ENCODE data around the gene NAB2. TPM values are rescaled to one million over a fixed set of nuclear protein-coding genes. Genes with fewer than 3 reads are reported as not detected.
"Not testable (repeated sequence)": the region's sequence is repeated elsewhere in the genome, so short reads cannot be mapped to it uniquely, and the experiment has no call there.

The NAB2 gene
- total RNA-seq, 2 experiments from 2014 or later, result 47.2 to 48.0 TPM

DNA sequence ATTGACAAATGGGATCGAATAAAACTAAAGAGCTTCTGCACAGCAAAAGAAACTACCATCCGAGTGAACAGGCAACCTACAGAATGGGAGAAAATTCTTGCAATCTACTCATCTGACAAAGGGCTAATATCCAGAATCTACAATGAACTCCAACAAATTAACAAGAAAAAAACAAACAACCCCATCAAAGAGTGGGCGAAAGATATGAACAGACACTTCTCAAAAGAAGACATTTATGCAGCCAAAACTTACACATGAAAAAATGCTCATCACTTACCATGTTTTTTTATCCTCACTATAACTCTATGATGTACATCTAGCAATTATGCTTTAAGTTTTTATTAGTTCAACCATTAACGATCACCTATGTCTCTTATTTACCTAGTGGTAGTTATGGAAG lies 35.0 kb upstream of the NAB2 start:
- DNase-seq, H3K9me3 Mint-ChIP-seq, H3K4me3 Mint-ChIP-seq, H3K27ac Mint-ChIP-seq, H3K27me3 Mint-ChIP-seq: not testable (repeated sequence)
- H3K4me1 Mint-ChIP-seq, result peaks cover 32% of the 10 kb centered on the region
- peaks cover 40% of the 10 kb centered on the region for H3K36me3 Mint-ChIP-seq

DNA sequence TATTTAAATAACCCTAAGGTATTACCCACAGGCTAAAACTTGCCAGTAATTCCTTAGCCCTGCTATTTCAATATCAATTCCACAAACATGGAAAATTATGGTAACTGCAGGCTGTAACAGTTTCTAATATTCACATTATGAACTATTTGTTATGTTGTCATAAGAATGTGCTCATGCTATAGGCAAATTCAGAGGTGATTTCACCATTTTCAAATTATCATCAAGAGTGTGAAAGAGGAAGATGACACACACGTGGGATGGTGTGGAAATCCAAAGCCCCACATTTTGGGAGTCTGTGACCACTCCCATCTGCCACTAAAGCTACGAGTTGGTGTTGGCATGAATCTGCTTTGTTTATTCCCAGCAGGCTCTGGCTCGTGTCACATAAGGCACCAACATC lies 33.1 kb upstream of the NAB2 start:
- no peak for DNase-seq
- Mint-ChIP-seq H3K9me3 (no peaks in the 10 kb centered on the region), H3K36me3 (peaks cover 52% of the 10 kb centered on the region), H3K27ac (peak overlapping the region; percentile 54), H3K27me3 (no peaks in the 10 kb centered on the region), H3K4me1 (peaks cover 36% of the 10 kb centered on the region), H3K4me3 (no peak overlapping the region)

DNA sequence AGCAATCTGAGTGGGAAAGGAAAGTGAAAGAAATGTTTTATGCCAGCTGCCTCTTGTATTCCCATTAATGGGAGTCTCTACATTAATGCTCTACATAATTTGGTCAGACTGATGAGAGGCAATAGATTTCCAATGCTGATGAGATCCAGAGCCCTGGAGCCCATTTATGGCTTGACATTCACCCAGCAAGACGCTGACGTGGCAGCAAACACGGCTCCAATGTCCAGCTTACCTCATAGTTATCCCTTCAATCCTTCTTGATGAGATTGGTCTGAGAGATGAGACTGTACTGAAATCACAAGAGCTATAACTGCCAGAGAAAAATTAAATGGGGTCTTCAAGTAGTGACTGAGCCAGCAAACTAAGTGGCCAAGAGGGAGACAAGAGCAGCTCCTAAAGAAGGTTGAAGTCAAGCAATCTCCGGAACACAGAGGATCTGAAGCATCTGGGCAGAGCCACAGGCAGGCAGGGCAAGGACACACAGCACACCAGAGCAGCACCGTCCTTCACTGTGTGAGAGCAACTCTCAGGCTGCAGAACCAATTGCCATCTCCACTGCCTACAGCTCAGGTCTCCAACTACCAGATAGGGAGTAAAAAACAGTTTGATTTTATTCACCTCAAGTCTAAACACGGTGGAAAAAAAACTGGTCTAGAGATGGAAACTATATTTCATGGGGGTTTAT lies 31.7 kb upstream of the NAB2 start:
- no peaks in the 10 kb centered on the region for H3K9me3 Mint-ChIP-seq
- no peak for DNase-seq
- H3K4me1 Mint-ChIP-seq, result peaks cover 32% of the 10 kb centered on the region
- peak overlapping the region; percentile 48 for H3K27ac Mint-ChIP-seq
- H3K27me3 Mint-ChIP-seq, result no peaks in the 10 kb centered on the region
- no peak overlapping the region for H3K4me3 Mint-ChIP-seq
- H3K36me3 Mint-ChIP-seq, result peaks cover 58% of the 10 kb centered on the region

DNA sequence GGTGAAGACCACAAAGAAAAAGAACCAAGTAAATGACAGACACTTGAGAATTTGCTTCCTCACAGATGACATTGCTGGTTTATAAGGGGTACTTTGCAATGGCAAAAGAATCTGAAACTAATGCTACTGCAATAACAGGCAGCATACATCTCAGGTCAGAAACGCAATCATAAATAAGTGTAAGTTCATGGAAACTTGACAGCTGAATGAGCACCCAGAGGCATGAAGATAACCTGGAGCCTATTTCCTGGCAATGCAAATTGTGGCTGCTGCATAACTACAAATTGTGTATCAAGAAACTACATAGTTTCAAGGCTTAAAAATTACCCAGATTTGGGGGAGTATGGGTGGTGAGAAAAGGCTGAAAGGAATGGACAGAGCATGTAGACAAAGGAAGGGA lies 30.5 kb upstream of the NAB2 start:
- Mint-ChIP-seq H3K4me3 (no peak overlapping the region), H3K4me1 (peaks cover 39% of the 10 kb centered on the region), H3K27me3 (no peaks in the 10 kb centered on the region)

DNA sequence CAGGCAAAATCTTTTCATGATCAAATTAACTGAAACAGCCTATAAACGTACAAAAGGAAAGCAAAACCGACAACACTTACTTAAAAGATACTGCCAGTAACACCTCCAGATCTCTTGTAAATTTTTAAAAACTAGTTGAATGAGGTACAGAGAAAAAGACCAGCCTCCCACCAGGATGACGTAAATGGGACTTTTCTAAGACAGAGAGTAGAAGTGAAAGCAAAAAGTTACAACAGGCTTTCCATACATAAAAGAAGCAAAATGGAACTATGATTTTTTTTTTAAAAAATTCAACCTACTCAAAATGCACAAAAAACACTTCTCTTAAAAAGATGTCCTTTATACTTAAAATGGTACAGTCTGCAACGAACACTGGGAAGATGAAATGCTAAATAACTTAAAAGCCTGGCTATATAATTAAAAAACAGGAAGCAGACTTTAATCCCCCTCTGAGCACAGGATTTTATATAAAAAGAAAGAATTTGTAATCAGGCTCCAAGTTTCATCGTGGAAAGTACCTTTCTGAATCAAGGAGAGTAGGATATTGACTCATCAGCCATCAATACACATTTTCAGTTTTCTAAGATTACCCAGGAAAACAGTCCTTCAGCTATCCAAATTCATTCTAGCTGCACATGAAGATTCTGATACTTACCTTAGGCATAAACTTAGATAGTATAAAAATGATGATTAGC lies 24.8 kb upstream of the NAB2 start:
- no peaks in the 10 kb centered on the region for H3K27me3 Mint-ChIP-seq
- peaks cover 64% of the 10 kb centered on the region for H3K4me1 Mint-ChIP-seq
- H3K4me3 Mint-ChIP-seq, result peak overlapping the region; percentile 62
- DNase-seq, result peak; percentile 51
- H3K9me3 Mint-ChIP-seq, result peaks cover 6% of the 10 kb centered on the region
- H3K36me3 Mint-ChIP-seq, result peaks cover 70% of the 10 kb centered on the region
- H3K27ac Mint-ChIP-seq, result peak overlapping the region; percentile 94

More for the DNA sequence above, 30.5 kb upstream of the NAB2 start:
- peaks cover 60% of the 10 kb centered on the region for H3K36me3 Mint-ChIP-seq
- peak overlapping the region; percentile 3 for H3K27ac Mint-ChIP-seq
- H3K9me3 Mint-ChIP-seq, result no peaks in the 10 kb centered on the region
- no peak for DNase-seq

DNA sequence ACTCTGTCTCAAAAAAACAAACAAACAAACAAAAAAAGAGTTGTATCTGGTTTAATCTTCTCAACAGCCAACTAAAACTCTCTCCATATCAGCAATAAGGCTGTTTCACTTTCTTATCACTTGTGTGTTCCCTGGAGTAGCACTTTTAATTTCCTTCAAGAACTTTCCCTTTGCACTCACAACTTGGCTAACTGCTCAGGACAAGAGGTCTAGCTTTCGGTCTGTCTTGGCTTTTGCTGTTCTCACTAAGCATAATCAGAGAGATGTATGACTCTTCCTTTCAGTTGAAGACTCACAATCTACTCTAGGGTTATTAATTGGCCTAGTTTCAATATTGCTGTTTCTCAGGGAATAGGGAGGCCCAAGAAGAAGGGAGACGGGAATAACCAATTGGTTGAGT lies 22.7 kb upstream of the NAB2 start:
- peaks cover 76% of the 10 kb centered on the region for H3K4me1 Mint-ChIP-seq

DNA sequence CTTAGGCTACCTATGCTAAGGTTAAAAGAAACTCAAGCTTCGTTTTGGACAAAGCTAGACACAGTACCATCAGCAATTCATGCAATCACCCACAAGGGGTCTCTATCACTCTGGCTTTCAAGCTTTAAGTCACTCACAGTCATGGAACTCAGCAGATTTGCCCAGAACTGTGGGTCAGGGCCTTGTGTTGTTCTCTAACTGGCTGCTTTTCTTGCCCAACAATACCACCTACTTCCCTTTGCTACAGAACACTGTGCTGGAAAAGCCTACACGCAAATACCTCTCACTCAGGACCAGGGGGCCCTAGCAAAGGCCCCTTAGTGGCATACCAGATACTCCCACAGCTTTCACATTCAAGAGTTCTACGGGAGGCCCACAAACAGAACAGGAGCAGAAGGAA lies 19.4 kb upstream of the NAB2 start:
- peaks cover 71% of the 10 kb centered on the region for H3K4me1 Mint-ChIP-seq

More for the DNA sequence above, 22.7 kb upstream of the NAB2 start:
- H3K27ac Mint-ChIP-seq, result peak overlapping the region; percentile 93
- H3K4me3 Mint-ChIP-seq, result peak overlapping the region; percentile 56
- H3K36me3 Mint-ChIP-seq, result peaks cover 71% of the 10 kb centered on the region
- peaks cover 6% of the 10 kb centered on the region for H3K9me3 Mint-ChIP-seq
- no peak for DNase-seq
- H3K27me3 Mint-ChIP-seq, result no peaks in the 10 kb centered on the region

DNA sequence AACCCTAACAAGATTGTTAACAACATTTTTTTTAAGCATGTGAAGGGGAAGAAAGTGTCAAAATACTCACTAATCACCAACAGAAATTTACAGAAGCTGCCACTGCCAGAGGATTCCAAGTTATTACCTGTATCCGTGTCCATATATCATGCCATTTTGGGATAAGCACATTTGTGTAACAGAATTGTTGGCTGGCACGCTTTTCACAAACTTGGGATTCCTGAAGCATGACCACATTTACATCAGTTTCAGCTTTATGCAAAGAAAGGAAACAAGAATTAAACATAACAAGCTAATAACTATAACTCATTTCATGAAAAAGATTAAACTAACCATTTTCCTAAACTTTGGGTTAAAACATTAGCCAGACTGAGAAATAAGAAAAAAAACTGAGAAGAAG lies 16.3 kb upstream of the NAB2 start:
- Mint-ChIP-seq H3K4me1 (peaks cover 49% of the 10 kb centered on the region), H3K9me3 (peaks cover 1% of the 10 kb centered on the region), H3K4me3 (no peak overlapping the region), H3K27ac (no peak overlapping the region), H3K27me3 (no peaks in the 10 kb centered on the region), H3K36me3 (peaks cover 60% of the 10 kb centered on the region)
- DNase-seq, result no peak

More for the DNA sequence above, 19.4 kb upstream of the NAB2 start:
- DNase-seq, result peak; percentile 44
- peaks cover 6% of the 10 kb centered on the region for H3K9me3 Mint-ChIP-seq
- no peaks in the 10 kb centered on the region for H3K27me3 Mint-ChIP-seq
- H3K27ac Mint-ChIP-seq, result peak overlapping the region; percentile 90
- H3K4me3 Mint-ChIP-seq, result peak overlapping the region; percentile 69
- peaks cover 67% of the 10 kb centered on the region for H3K36me3 Mint-ChIP-seq

DNA sequence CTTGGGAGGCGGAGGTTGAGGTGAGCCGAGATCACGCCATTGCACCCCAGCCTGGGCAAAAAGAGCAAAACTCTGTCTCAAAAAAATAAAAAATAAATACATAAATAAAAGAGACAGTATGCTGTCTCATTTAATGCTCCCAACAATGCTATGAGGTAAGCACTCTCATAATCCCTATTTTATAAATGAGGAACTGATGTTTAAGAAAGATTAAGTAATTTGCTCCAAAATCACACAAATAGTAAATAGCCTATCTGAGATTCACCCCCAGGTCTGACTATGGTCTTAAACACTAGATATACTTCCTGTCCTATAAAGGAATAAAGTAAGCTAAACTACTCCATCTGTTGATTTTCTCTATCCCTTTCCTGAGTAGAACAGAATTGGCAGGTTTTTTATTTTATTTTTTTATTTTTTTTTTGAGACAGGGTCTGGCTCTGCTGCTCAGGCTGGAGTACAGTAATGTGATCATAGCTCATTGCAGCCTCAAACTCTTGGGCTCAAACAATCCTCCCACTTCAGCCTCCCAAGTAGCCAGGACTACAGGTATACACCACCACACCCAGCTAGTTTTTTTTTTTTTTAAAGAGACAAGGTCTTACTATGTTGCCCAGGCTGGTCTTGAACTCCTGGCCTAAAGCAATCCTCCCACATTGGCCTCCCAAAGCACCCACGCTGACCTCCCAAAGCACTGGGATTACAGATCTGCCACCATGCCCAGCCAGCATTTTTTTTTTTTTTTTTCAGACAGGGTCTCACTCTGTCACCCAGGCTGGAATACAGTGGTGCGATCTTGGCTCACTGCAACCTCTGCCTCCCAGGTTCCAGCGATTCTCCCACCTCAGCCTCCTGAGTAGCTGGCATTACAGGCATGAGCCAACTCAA lies 15.1 kb upstream of the NAB2 start:
- not testable (repeated sequence) for H3K27me3 Mint-ChIP-seq, DNase-seq, H3K4me3 Mint-ChIP-seq, H3K9me3 Mint-ChIP-seq
- H3K27ac Mint-ChIP-seq, result peak overlapping the region; percentile 42
- H3K36me3 Mint-ChIP-seq, result peaks cover 51% of the 10 kb centered on the region
- H3K4me1 Mint-ChIP-seq, result peaks cover 39% of the 10 kb centered on the region

DNA sequence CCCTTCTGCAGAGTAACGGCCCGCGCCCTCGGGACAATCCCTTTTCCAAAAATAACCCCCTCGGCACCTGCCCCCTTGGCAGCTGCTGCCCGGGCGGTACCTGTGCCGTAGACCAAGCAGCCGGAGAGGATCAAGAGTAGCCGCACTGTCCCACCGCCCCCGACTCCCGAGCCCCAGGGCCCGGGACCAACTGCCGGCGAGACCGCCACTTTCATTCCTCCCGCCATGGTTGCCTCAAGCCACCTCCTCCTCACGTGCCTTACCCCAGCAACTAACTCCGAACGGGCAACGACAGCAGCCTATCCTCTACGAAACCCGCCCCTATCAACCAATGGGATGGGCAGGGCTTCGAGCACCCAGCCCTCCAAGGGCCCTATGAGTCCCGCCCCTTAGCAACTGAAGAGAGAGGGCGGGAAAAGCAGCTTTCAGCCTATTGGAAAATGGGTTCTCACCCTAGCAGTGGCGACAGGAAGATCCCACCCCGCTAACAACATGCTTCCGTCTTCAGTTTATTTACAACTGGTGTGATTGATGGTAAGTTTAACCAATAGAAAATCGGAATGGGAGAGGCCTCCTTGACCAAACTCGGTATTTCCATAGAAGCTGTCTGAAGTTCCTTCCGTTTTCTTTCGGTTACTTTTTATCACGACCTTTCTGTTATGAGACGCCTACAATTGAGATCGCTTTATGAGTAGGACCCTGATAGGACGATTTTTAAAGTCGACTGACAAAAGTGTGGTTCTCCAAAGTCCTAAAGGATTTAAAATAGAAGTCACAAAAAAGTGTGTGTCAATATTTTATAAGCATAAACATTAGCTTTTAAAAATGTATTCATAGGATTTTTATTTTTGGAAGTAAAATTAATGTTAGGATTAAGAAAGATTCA lies 10.2 kb upstream of the NAB2 start, which contains the start of gene NEMP1:
Gene NEMP1, minus strand, starts transcription at position 273 of the 886 bp plus-strand sequence. Its CDS starts 46 bp downstream, at position 227.
- Mint-ChIP-seq H3K9me3 (no peaks in the 10 kb centered on the region), H3K27me3 (no peaks in the 10 kb centered on the region), H3K4me1 (peaks cover 22% of the 10 kb centered on the region), H3K27ac (peak within 1 kb of the TSS; percentile 99), H3K36me3 (peaks cover 29% of the 10 kb centered on the region), H3K4me3 (peak within 1 kb of the TSS; percentile 99)
- DNase-seq, result peak; percentile 95

DNA sequence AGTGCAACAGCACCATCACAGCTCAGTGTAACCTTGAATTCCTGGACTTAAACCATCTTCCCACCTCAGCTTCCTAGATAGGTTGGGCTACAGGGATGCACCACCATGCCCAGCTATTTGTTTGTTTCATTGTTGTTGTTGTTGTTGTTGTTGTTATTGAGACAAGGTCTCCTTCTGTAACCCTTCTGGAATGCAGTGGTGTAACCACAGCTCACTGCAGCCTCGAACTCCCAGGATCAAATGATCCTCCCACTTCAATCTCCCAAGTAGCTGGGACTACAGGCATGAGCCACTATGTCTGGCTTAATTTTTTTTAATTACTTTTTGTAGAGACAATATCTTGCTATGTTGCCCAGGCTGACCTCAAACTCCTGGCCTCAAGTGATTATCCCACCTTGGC lies 9.1 kb upstream of the NAB2 start:
- no peak for DNase-seq
- no peaks in the 10 kb centered on the region for H3K27me3 Mint-ChIP-seq
- peak overlapping the region; percentile 99 for H3K27ac Mint-ChIP-seq
- H3K4me1 Mint-ChIP-seq, result peaks cover 22% of the 10 kb centered on the region
- no peaks in the 10 kb centered on the region for H3K9me3 Mint-ChIP-seq
- H3K4me3 Mint-ChIP-seq, result no peak overlapping the region
- peaks cover 20% of the 10 kb centered on the region for H3K36me3 Mint-ChIP-seq

DNA sequence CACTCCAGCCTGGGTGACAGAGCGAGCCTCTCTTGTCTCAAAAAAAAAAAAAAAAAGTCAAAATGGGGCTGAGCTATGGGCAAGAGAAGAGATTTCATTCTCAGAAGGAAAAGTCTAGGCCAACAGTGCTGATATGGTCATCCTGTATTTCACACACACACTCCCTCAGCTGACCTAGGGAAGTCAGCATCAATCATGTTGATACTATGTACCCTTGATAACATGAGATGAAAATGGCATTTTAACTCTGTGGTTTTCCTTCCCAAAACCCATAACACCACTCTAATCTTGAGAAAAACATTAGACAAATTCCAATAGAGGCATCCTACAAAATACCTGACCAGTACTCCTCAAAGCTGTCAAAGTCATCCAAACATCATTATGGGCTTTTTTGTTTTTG lies 8.1 kb upstream of the NAB2 start:
- no peak overlapping the region for H3K4me3 Mint-ChIP-seq
- H3K27ac Mint-ChIP-seq, result peak overlapping the region; percentile 38
- H3K9me3 Mint-ChIP-seq, result no peaks in the 10 kb centered on the region
- peaks cover 24% of the 10 kb centered on the region for H3K36me3 Mint-ChIP-seq
- H3K4me1 Mint-ChIP-seq, result peaks cover 31% of the 10 kb centered on the region
- H3K27me3 Mint-ChIP-seq, result no peaks in the 10 kb centered on the region
- no peak for DNase-seq

DNA sequence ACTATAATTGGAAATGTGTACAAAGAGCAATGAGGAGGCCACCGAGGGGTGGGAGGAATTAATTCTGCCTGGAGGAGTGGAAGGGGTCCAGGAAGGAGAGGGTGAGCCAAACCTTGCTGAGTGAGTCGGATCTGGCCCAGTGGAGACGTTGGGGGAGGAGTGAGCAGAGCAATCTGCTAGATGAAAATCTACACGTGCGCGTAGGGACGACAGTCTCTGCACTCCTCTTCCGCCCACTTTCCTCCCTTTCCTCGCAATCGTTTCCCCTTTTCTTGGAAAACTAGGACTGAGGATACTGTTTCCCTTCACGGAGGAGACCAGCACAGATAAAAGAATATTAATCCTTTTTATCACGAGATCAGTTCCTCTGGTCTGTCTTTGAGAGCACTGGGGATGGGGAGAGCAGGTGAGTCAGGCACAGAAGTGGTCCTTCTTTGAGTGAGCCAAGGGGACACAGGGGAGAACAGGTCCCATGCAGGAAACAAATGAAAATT lies 2.9 kb upstream of the NAB2 start:
- H3K27ac Mint-ChIP-seq, result peak overlapping the region; percentile 99
- DNase-seq, result no peak
- no peaks in the 10 kb centered on the region for H3K9me3 Mint-ChIP-seq
- peak overlapping the region; percentile 94 for H3K4me3 Mint-ChIP-seq
- peaks cover 32% of the 10 kb centered on the region for H3K4me1 Mint-ChIP-seq
- no peaks in the 10 kb centered on the region for H3K27me3 Mint-ChIP-seq
- H3K36me3 Mint-ChIP-seq, result peaks cover 19% of the 10 kb centered on the region

DNA sequence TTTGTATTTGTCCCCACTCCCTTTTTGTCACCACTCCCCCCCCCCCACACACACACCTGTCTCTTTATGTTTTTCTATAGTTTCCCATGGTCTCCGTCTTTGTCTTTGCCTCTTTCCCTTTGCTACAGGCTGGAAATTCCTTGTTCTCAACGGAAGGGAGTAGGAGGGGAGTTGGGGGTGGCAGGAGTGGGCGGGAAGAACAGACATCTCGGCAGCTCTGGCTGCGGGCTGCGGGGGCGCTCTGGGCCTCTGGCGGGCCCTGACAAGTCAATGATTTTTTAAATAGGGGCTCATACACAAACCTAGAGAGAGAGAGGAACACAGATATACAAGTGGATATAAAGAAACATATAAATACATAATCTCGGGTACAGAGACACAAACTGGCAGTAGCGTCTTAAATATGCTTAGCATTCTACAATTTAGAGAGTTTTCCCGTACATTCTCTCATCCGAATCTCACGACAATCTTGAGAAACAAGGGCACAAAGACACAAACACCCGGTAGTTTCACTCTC lies 2.4 kb upstream of the NAB2 start:
- Mint-ChIP-seq H3K27ac (peak overlapping the region; percentile 99), H3K4me1 (peaks cover 36% of the 10 kb centered on the region), H3K36me3 (peaks cover 23% of the 10 kb centered on the region), H3K27me3 (no peaks in the 10 kb centered on the region), H3K9me3 (no peaks in the 10 kb centered on the region), H3K4me3 (peak overlapping the region; percentile 94)
- DNase-seq, result peak; percentile 67

Data from activated naive CD8-positive, alpha-beta T cell treated with anti-CD3 and anti-CD28 coated beads for 36 hours (primary cell).